Measurements from ENCODE around the gene GGCX.

Gene GGCX

DNA sequence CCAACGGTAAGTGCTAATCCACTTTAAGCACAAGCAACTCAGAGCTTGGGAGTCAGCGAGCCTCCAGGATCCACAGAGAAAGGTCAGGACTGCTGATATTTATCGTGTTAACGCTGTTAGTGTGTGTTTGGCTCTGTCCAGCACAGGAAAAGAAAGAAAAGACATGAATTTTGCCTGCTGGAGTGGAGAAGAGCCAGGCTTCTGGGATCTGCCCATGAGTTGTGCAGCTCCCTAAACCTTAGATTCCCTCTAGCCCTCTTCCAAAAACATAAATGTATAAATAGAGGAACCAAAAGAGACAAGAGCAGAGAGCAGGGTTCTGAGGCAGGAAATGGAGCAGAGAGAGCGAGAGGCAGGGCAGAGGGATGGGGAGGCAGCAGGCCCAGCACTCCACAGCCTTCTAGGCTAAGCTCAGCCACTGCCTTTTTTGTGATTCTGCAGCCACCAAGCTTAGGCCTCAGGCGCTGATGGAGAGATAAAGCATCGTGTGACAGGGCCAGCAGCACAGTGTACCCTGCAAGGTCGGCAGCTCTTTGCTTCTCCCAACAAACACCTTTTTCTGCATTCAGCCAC, 36.9 kb downstream of the GGCX start:
- no peak overlapping the region for H2AFZ ChIP-seq (ENCODE audit: low read length)
- no peak overlapping the region for H3K4me3 ChIP-seq (ENCODE audit: low read length)
- no peaks in the 10 kb centered on the region for H3K27me3 ChIP-seq (replicated peaks; ENCODE audit: insufficient read depth, low read length)
- no peaks in the 10 kb centered on the region for H3K36me3 ChIP-seq (replicated peaks; ENCODE audit: insufficient read depth, low read length)
- no peaks in the 10 kb centered on the region for H3K79me2 ChIP-seq (ENCODE audit: low read length)
- no peak overlapping the region for H3K4me2 ChIP-seq (ENCODE audit: low read depth, low read length)
- H3K9me3 ChIP-seq (replicated peaks; ENCODE audit: insufficient read depth, low read length) = no peaks in the 10 kb centered on the region
- H3F3A ChIP-seq (ENCODE audit: insufficient read depth, low read length) = no peaks in the 10 kb centered on the region
- DNase-seq = no peak
- no peak overlapping the region for H3K9ac ChIP-seq (ENCODE audit: low read length)
- no peak for TF ChIP-seq EZH2phosphoT487 (IDR thresholded peaks at IDR 0.05; ENCODE audit: low read length)
- TF ChIP-seq, protein P1, sequence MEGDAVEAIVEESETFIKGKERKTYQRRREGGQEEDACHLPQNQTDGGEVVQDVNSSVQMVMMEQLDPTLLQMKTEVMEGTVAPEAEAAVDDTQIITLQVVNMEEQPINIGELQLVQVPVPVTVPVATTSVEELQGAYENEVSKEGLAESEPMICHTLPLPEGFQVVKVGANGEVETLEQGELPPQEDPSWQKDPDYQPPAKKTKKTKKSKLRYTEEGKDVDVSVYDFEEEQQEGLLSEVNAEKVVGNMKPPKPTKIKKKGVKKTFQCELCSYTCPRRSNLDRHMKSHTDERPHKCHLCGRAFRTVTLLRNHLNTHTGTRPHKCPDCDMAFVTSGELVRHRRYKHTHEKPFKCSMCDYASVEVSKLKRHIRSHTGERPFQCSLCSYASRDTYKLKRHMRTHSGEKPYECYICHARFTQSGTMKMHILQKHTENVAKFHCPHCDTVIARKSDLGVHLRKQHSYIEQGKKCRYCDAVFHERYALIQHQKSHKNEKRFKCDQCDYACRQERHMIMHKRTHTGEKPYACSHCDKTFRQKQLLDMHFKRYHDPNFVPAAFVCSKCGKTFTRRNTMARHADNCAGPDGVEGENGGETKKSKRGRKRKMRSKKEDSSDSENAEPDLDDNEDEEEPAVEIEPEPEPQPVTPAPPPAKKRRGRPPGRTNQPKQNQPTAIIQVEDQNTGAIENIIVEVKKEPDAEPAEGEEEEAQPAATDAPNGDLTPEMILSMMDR (IDR thresholded peaks at IDR 0.05; ENCODE audit: low read length) = no peak
- no peak for TF ChIP-seq EZH2 (optimal IDR thresholded peaks at IDR 0.05; ENCODE audit: low read depth, low read length)
- H3K9me2 ChIP-seq (replicated peaks; ENCODE audit: insufficient read depth, low read length) = no peaks in the 10 kb centered on the region
- no peak overlapping the region for H3K27ac ChIP-seq (ENCODE audit: low read length)
- no peaks in the 10 kb centered on the region for H4K20me1 ChIP-seq (ENCODE audit: insufficient read depth, low read length)
- no peaks in the 10 kb centered on the region for H3K4me1 ChIP-seq (ENCODE audit: low read length)

DNA sequence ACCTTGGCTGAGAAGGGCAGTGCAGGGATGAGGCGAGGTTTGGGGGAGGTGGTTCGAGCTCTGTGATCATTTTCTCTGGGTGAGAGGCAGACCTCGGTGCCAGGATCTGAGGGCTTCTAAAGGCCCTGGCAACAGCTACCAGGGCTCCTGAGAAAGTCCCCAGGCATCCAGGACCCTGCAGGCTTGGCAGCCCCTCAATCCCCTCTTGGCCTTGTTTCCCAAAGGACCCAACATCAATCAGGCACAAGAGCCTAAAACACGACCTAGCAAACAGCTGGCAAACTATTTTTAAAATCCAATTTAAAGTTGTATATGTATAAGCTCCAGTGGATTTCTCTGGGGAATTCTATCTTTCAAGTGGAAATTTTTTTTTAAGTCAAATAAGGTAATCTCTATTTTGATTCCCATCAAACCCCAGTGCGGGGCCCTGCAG, 37.4 kb downstream of the GGCX start:
- H3K79me2 ChIP-seq (ENCODE audit: low read length) = no peaks in the 10 kb centered on the region
- H3K4me3 ChIP-seq (ENCODE audit: low read length) = no peak overlapping the region
- no peaks in the 10 kb centered on the region for H4K20me1 ChIP-seq (ENCODE audit: insufficient read depth, low read length)
- no peak overlapping the region for H3K27ac ChIP-seq (ENCODE audit: low read length)
- H2AFZ ChIP-seq (ENCODE audit: low read length) = no peak overlapping the region
- no peaks in the 10 kb centered on the region for H3F3A ChIP-seq (ENCODE audit: insufficient read depth, low read length)
- no peaks in the 10 kb centered on the region for H3K27me3 ChIP-seq (replicated peaks; ENCODE audit: insufficient read depth, low read length)
- no peaks in the 10 kb centered on the region for H3K36me3 ChIP-seq (replicated peaks; ENCODE audit: insufficient read depth, low read length)
- no peaks in the 10 kb centered on the region for H3K9me2 ChIP-seq (replicated peaks; ENCODE audit: insufficient read depth, low read length)
- TF ChIP-seq EZH2 (optimal IDR thresholded peaks at IDR 0.05; ENCODE audit: low read depth, low read length) (no peak), EZH2phosphoT487 (IDR thresholded peaks at IDR 0.05; ENCODE audit: low read length) (no peak)
- TF ChIP-seq, protein P1 (IDR thresholded peaks at IDR 0.05; ENCODE audit: low read length) = no peak
- no peak overlapping the region for H3K9ac ChIP-seq (ENCODE audit: low read length)
- no peak overlapping the region for H3K4me2 ChIP-seq (ENCODE audit: low read depth, low read length)
- H3K9me3 ChIP-seq (replicated peaks; ENCODE audit: insufficient read depth, low read length) = no peaks in the 10 kb centered on the region
- DNase-seq = no peak
- no peaks in the 10 kb centered on the region for H3K4me1 ChIP-seq (ENCODE audit: low read length)

DNA sequence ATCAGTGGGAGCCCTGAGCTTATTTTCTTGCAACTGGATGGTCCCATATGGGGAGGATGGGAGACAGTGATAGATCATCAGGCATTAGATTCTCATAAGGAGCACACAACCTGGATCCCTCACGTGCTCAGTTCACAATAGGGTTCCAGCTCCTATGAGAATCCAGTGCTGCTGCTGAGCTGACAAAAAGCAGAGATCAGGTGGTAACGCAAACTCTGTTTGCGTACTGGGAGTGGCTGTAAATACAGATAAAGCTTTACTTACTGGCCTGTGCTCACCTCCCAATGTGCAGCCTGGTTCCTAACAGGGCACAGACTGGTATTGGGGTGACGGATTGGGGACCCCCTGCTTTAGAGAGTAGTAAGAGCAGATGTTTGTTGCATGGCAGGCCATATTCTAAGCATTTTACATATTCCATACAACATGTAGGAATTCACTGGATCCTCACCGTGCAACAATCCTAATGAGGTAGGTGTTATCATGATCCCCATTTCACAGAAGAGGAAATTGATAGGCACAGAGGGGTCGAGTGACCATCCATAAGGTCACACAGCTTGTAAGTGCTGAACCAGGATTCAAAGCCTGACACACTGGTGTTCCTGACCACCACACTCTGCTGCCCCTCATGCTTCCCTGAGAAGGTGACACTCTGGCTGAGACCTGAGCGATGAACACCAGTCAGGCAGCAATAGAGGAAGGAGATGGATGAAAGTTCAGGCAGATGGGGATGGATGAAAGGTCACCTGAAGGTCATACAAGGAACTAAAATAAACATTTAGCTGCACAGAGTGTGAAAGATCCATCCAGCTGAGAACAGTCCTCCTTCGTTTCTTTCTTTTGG, 38.0 kb downstream of the GGCX start:
- no peak overlapping the region for H3K9ac ChIP-seq (ENCODE audit: low read length)

More for the DNA sequence above, 38.0 kb downstream of the GGCX start:
- no peaks in the 10 kb centered on the region for H3K27me3 ChIP-seq (replicated peaks; ENCODE audit: insufficient read depth, low read length)
- no peaks in the 10 kb centered on the region for H3K9me2 ChIP-seq (replicated peaks; ENCODE audit: insufficient read depth, low read length)
- no peaks in the 10 kb centered on the region for H4K20me1 ChIP-seq (ENCODE audit: insufficient read depth, low read length)
- H2AFZ ChIP-seq (ENCODE audit: low read length) = no peak overlapping the region
- no peak overlapping the region for H3K4me2 ChIP-seq (ENCODE audit: low read depth, low read length)
- H3K79me2 ChIP-seq (ENCODE audit: low read length) = no peaks in the 10 kb centered on the region
- no peaks in the 10 kb centered on the region for H3K36me3 ChIP-seq (replicated peaks; ENCODE audit: insufficient read depth, low read length)
- H3K4me1 ChIP-seq (ENCODE audit: low read length) = no peaks in the 10 kb centered on the region
- DNase-seq = no peak
- TF ChIP-seq, protein P1 (IDR thresholded peaks at IDR 0.05; ENCODE audit: low read length) = no peak
- TF ChIP-seq EZH2 (optimal IDR thresholded peaks at IDR 0.05; ENCODE audit: low read depth, low read length) (no peak), EZH2phosphoT487 (IDR thresholded peaks at IDR 0.05; ENCODE audit: low read length) (no peak)
- no peaks in the 10 kb centered on the region for H3K9me3 ChIP-seq (replicated peaks; ENCODE audit: insufficient read depth, low read length)
- H3F3A ChIP-seq (ENCODE audit: insufficient read depth, low read length) = no peaks in the 10 kb centered on the region
- no peak overlapping the region for H3K27ac ChIP-seq (ENCODE audit: low read length)
- no peak overlapping the region for H3K4me3 ChIP-seq (ENCODE audit: low read length)
